GM12878 (cell line): ENCODE data around the gene KLHL36. TPM values are rescaled to one million over a fixed set of nuclear protein-coding genes. Genes with fewer than 3 reads are reported as not detected.
"Not testable (repeated sequence)": the region's sequence is repeated elsewhere in the genome, so short reads cannot be mapped to it uniquely, and the experiment has no call there.

Experiments used
- ATAC-seq: fragments of 200-7000 bp; cut with Tn5 transposase; 3 replicates; pipeline ENCODE4 v1.9.1; 2020; ENCODE audit warnings: mild to moderate bottlenecking, moderate library complexity
- BruUV-seq: library from RNA; stranded (reverse); fragments of 400-500 nt; replicated peaks from 2 replicates; lab custom pipeline; 2021; lab: Mats Ljungman, UMichigan
- CTCF ChIA-PET: fragments of 300-600 bp; sonication (Branson Sonifier 250); formaldehyde crosslinking; extraction: SDS; loops from one replicate; lab custom pipeline; 2021; ENCODE audit warnings: inconsistent platforms; lab: Yijun Ruan, JAX
- POLR2A ChIA-PET: fragments of 350-600 bp; formaldehyde crosslinking; extraction: SDS; loops from one replicate; lab custom pipeline; 2021; ENCODE audit warnings: inconsistent platforms; lab: Charles Lee
- RAD21 ChIA-PET: fragments of 300-600 bp; sonication (Branson Sonifier 250); formaldehyde crosslinking; loops from one replicate; lab custom pipeline; 2023; ENCODE audit warnings: antibody characterized with exemption; ENCODE audit not compliant: unreplicated experiment; lab: Charles Lee
- SMC1A ChIA-PET: fragments of 300-600 bp; sonication (Branson Sonifier 250); formaldehyde crosslinking; loops from one replicate; lab custom pipeline; 2023; ENCODE audit not compliant: unreplicated experiment, uncharacterized antibody; lab: Charles Lee
- DNase-seq: peaks from one replicate; pipeline ENCODE4 v3.0.0-alpha.2; 2011; ENCODE audit warnings: low read depth, low spot score
- FAIRE-seq: peaks from 3 replicates; lab custom pipeline; 2011; peaks lifted over from hg19 to GRCh38; lab: Jason Lieb, UNC
- H2AFZ ChIP-seq: 2 replicates; pipeline ENCODE4 v1.6.0; 2011; ENCODE audit warnings: low read depth, low read length, control low read depth; ENCODE audit not compliant: control insufficient read depth
- H3K27ac ChIP-seq: 2 replicates; pipeline ENCODE4 v1.5.1; 2011; ENCODE audit warnings: control low read depth; ENCODE audit not compliant: control insufficient read depth, insufficient read depth
- H3K27me3 ChIP-seq, 2 experiments: replicated peaks in 1 of 2; 2 replicates each; pipeline versions ENCODE4 v1.6.0 to v1.6.1; 2011; ENCODE audit warnings: low read length in 1 of 2; ENCODE audit not compliant: control insufficient read depth in 2 of 2, insufficient read depth in 2 of 2
- H3K36me3 ChIP-seq, 2 experiments: 2 replicates each; pipeline ENCODE4 v1.5.1; 2011; ENCODE audit warnings: low read length in 1 of 2; ENCODE audit not compliant: control insufficient read depth in 2 of 2, insufficient read depth in 2 of 2
- H3K4me1 ChIP-seq: 2 replicates; pipeline ENCODE4 v1.6.1; 2011; ENCODE audit warnings: mild to moderate bottlenecking, low read length, moderate library complexity, mixed read lengths; ENCODE audit not compliant: control insufficient read depth, insufficient read depth
- H3K4me2 ChIP-seq: 2 replicates; pipeline ENCODE4 v1.6.0; 2011; ENCODE audit warnings: control low read depth; ENCODE audit not compliant: control insufficient read depth, insufficient read depth
- H3K4me3 ChIP-seq: fragments of 200-600 bp; sonication (generic); 2 replicates; pipeline ENCODE4 v1.5.1; 2016
- H3K79me2 ChIP-seq: 2 replicates; pipeline ENCODE4 v1.6.0; 2011; ENCODE audit warnings: low read length; ENCODE audit not compliant: control insufficient read depth, insufficient read depth
- H3K9ac ChIP-seq: 2 replicates; pipeline ENCODE4 v1.8.0; 2011; ENCODE audit warnings: low read length, control low read depth, mixed read lengths; ENCODE audit not compliant: control insufficient read depth, insufficient read depth
- H3K9me3 ChIP-seq: replicated peaks from 3 replicates; pipeline ENCODE4 v1.5.1; 2011; ENCODE audit warnings: mild to moderate bottlenecking, low read length; ENCODE audit not compliant: control insufficient read depth, insufficient read depth
- H4K20me1 ChIP-seq: 2 replicates; pipeline ENCODE4 v1.6.0; 2011; ENCODE audit not compliant: control insufficient read depth, insufficient read depth
- CREB1 ChIP-seq: IDR thresholded peaks from 2 replicates; pipeline ENCODE4 v1.6.1; 2012; ENCODE audit warnings: low read depth, mild to moderate bottlenecking, inconsistent platforms
- E2F8 ChIP-seq: fragments of 450-650 bp; IDR thresholded peaks from 2 replicates; pipeline ENCODE4 v1.6.1; 2018; ENCODE audit warnings: mild to moderate bottlenecking, low read depth, moderate library complexity; ENCODE audit not compliant: partially characterized antibody
- IKZF2 ChIP-seq, 2 experiments: fragments of 450-650 bp; IDR thresholded peaks; 2 replicates each; pipeline ENCODE4 v1.6.1; 2017; ENCODE audit warnings: mild to moderate bottlenecking in 2 of 2, moderate library complexity in 2 of 2
- KLF5 ChIP-seq: fragments of 450-650 bp; IDR thresholded peaks from 2 replicates; pipeline ENCODE4 v1.6.1; 2014; ENCODE audit warnings: mild to moderate bottlenecking; ENCODE audit not compliant: partially characterized antibody
- PBX3 ChIP-seq: IDR thresholded peaks from 2 replicates; pipeline ENCODE4 v1.6.1; 2011; ENCODE audit warnings: mild to moderate bottlenecking, low read depth, low read length, moderate library complexity; ENCODE audit not compliant: insufficient replicate concordance
- WGBS: methylation state at CpG from one replicate; pipeline ENCODE4 v1.1.6; 2016; ENCODE audit warnings: low lambda C conversion rate; ENCODE audit not compliant: insufficient replicate concordance, insufficient coverage; ENCODE audit errors: missing lambda C conversion rate; 5-methylcytosine and 5-hydroxymethylcytosine counted together
- in situ Hi-C: fragments of 300-500 bp; cut with MboI; formaldehyde crosslinking; loops from 9 replicates; pipeline ENCODE4 v1.14.3; 2018; ENCODE audit warnings: mixed read lengths
- intact Hi-C: fragments of 100-400 bp; cut with micrococcal nuclease; formaldehyde crosslinking; loops from one replicate; pipeline ENCODE4 v1.14.2; 2022; ENCODE audit not compliant: unreplicated experiment
- polyA plus RNA-seq, 11 experiments: library from polyadenylated mRNA; depleted of rRNA in 4 of 11; unstranded in 6 of 11; stranded (reverse) in 5 of 11; fragments of >200 nt; fragmentation: Nextera tagmentation in 4 of 11; fragmentation: Illumina TruSeq in 1 of 11; extraction: Ambion mirVana in 4 of 11; extraction: Trizol in 1 of 11; gene quantifications; 1 replicate in 1 of 11; 2 replicates in 10 of 11; pipeline versions ENCODE4 v1.2.1 to v1.2.3, GENCODE V29; 2011 to 2016; ENCODE audit warnings: inconsistent platforms in 2 of 11, missing spikeins in 2 of 11, low read depth in 1 of 11
- total RNA-seq, 4 experiments: library from RNA; depleted of rRNA in 3 of 4; stranded (reverse); fragments of >200 nt in 3 of 4; fragmentation: Illumina TruSeq in 1 of 4; extraction: Trizol in 1 of 4; gene quantifications; 2 replicates each; pipeline versions ENCODE4 v1.2.1 to v1.2.3, GENCODE V29; 2013 to 2021

Gene KLHL36
- total and polyA plus RNA-seq, 10 of the 15 experiments (the other 5 are each of a cell fraction or from before 2014, with no cell fraction given), result 2.6 to 45.3 (median 16.8) TPM

- H2AFZ ChIP-seq, H3K36me3 ChIP-seq, H3K4me3 ChIP-seq, in situ Hi-C loops, H3K27ac ChIP-seq, BruUV-seq, H4K20me1 ChIP-seq, FAIRE-seq, DNase-seq, H3K9me3 ChIP-seq, H3K27me3 ChIP-seq, intact Hi-C loops, H3K79me2 ChIP-seq, H3K4me2 ChIP-seq, H3K9ac ChIP-seq: not testable (repeated sequence)
- WGBS, result 98% methylated on average over 4 of the region's 4 CpGs
- H3K4me1 ChIP-seq, result peaks cover 10% of the 10 kb centered on the region
- SMC1A ChIA-PET, result interaction anchor here (0.5 to 2.3 kb wide), 7 partner anchors 13 to 758 kb away, joined by 4 to 7 read pairs (median 6); no protein-coding TSS in a partner anchor
- POLR2A ChIA-PET, result interaction anchor here (0.5 to 1.1 kb wide), 6 partner anchors 9 to 151 kb away, joined by 3 to 6 read pairs (median 3); no protein-coding TSS in a partner anchor
- CTCF ChIA-PET, result interaction anchor here (0.6 to 1.6 kb wide), 7 partner anchors 12 to 160 kb away, joined by 3 to 10 read pairs (median 6); no protein-coding TSS in a partner anchor
- RAD21 ChIA-PET, result interaction anchor here (0.6 to 1.5 kb wide), 2 partner anchors 13 to 19 kb away, joined by 3 to 9 read pairs; no protein-coding TSS in a partner anchor
- peak; percentile 26 for ATAC-seq
These were observed 39.9 kb downstream of the KLHL36 start for GRCh38 chr16:84688163-84688562.

- in situ Hi-C loops (no loop called here), intact Hi-C loops (no loop called here)
- TF ChIP-seq KLF5 (no peak), E2F8 (no peak), PBX3 (no peak), IKZF2 (IDR thresholded peaks at IDR 0.05) (no peak), CREB1 (no peak)
- no peaks in the 10 kb centered on the region for H3K79me2 ChIP-seq
- ChIA-PET SMC1A (interaction anchor here (0.8 to 2.3 kb wide), 2 partner anchors 17 to 50 kb away, joined by 3 to 7 read pairs; no protein-coding TSS in a partner anchor), CTCF (interaction anchor here (0.6 to 1.2 kb wide), 2 partner anchors 17 to 24 kb away, joined by 3 to 4 read pairs; no protein-coding TSS in a partner anchor), RAD21 (no interaction called here), POLR2A (interaction anchor here (0.6 to 1.1 kb wide), 3 partner anchors 10 to 37 kb away, joined by 3 read pairs; no protein-coding TSS in a partner anchor)
- H3K4me1 ChIP-seq, result peaks cover 10% of the 10 kb centered on the region
- H3K9me3 ChIP-seq, result no peaks in the 10 kb centered on the region; the same call in 2 of the 3 replicates
- ATAC-seq, result no peak
- no peak for FAIRE-seq
- H3K4me3 ChIP-seq, result no peak overlapping the region
- no peak overlapping the region for H3K27ac ChIP-seq
- no peaks in the 10 kb centered on the region for H3K27me3 ChIP-seq
- no peak overlapping the region for H3K4me2 ChIP-seq
- no peak overlapping the region for H3K9ac ChIP-seq
- no TSS peak for BruUV-seq
- WGBS, result 85% methylated on average over 8 of the region's 8 CpGs
- H4K20me1 ChIP-seq, result no peaks in the 10 kb centered on the region
- no peaks in the 10 kb centered on the region for H3K36me3 ChIP-seq
- DNase-seq, result no peak
- H2AFZ ChIP-seq, result no peak overlapping the region
These were observed 40.8 kb downstream of the KLHL36 start for GRCh38 chr16:84689111-84689510.
